Cardiac fibroblast (primary cell): ENCODE data around the gene SLC2A5.

Experiments used
- DNase-seq, 2 donors: peaks; one replicate each; pipeline versions ENCODE4 v3.0.0 to v3.0.0-alpha.2; 2010; ENCODE audit warnings: low read depth in 2 of 2
- H3K4me3 ChIP-seq, 2 donors: replicated peaks in 1 of 2; 1 replicate in 1 of 2; 2 replicates in 1 of 2; pipeline ENCODE4 v1.5.1; 2011; ENCODE audit warnings: low read depth in 2 of 2, low read length in 2 of 2, mild to moderate bottlenecking in 2 of 2, moderate library complexity in 1 of 2
- CTCF ChIP-seq: IDR thresholded peaks from one replicate; pipeline ENCODE4 v1.5.1; 2011; ENCODE audit warnings: low read depth, mild to moderate bottlenecking, low read length, inconsistent platforms

The SLC2A5 gene

GRCh38 chr1:9110669-9111356, 41.4 kb upstream of the SLC2A5 start:
- peak; percentile 94 to 96 for DNase-seq
- peak; percentile 94 for TF ChIP-seq CTCF
- H3K4me3 ChIP-seq = no peak overlapping the region

- TF ChIP-seq CTCF = no peak
- DNase-seq = no peak
- no peak overlapping the region for H3K4me3 ChIP-seq
These were observed 38.7 kb upstream of the SLC2A5 start for GRCh38 chr1:9108056-9108665.

- DNase-seq = peak in 1 of 2 donors; percentile 56
- TF ChIP-seq CTCF = no peak
- H3K4me3 ChIP-seq = no peak overlapping the region
These were observed 37.7 kb upstream of the SLC2A5 start for GRCh38 chr1:9107136-9107535.

GRCh38 chr1:9106286-9106685, 36.9 kb upstream of the SLC2A5 start:
- DNase-seq = no peak
- H3K4me3 ChIP-seq = no peak overlapping the region
- TF ChIP-seq CTCF = no peak

GRCh38 chr1:9105336-9105867, 36.0 kb upstream of the SLC2A5 start:
- no peak overlapping the region for H3K4me3 ChIP-seq
- DNase-seq = no peak
- no peak for TF ChIP-seq CTCF

GRCh38 chr1:9101510-9102146, 32.2 kb upstream of the SLC2A5 start:
- TF ChIP-seq CTCF = peak; percentile 85
- DNase-seq = peak; percentile 76 to 78
- no peak overlapping the region for H3K4me3 ChIP-seq
